HCT116 (cell line): ENCODE data around the gene SNCAIP. TPM values are rescaled to one million over a fixed set of nuclear protein-coding genes. Genes with fewer than 3 reads are reported as not detected.

ENCODE experiments used
- ATAC-seq: fragments of 200-7000 bp; cut with Tn5 transposase; 2 replicates; pipeline ENCODE4 v1.9.1; 2020; ENCODE audit warnings: mild to moderate bottlenecking, moderate library complexity
- BruUV-seq: library from RNA; stranded (reverse); fragments of 400-500 nt; replicated peaks from 2 replicates; lab custom pipeline; 2021; lab: Mats Ljungman, UMichigan
- CTCF ChIA-PET: fragments of 300-600 bp; sonication (Branson Sonifier 250); formaldehyde crosslinking; loops from one replicate; lab custom pipeline; 2021; ENCODE audit warnings: antibody characterized with exemption; lab: Charles Lee
- POLR2A ChIA-PET: fragments of 300-600, 350-600 bp; sonication (Branson Sonifier 250); formaldehyde crosslinking; loops from one replicate; lab custom pipeline; 2021; ENCODE audit warnings: antibody characterized with exemption; lab: Charles Lee
- RAD21 ChIA-PET, 2 experiments: fragments of 300-600 bp; sonication (Branson Sonifier 250); formaldehyde crosslinking; loops; one replicate each; lab custom pipeline; 2023; ENCODE audit warnings: low total read pairs in 2 of 2; ENCODE audit not compliant: uncharacterized antibody in 2 of 2, unreplicated experiment in 2 of 2, low non-redundant PET in 1 of 2; lab: Charles Lee
- DNase-seq: peaks from one replicate; pipeline ENCODE4 v3.0.0-alpha.2; 2010; ENCODE audit warnings: low read depth, low spot score
- H2AFZ ChIP-seq: fragments of 200-600 bp; shearing (Covaris generic), sonication (generic); 2 replicates; pipeline ENCODE4 v1.6.1; 2017; ENCODE audit warnings: low read depth, mixed run types, mixed read lengths, antibody characterized with exemption, low read length; ENCODE audit not compliant: poor library complexity, severe bottlenecking
- H3K27ac ChIP-seq: 2 replicates; pipeline ENCODE4 v1.5.1; 2012; ENCODE audit warnings: low read depth, low read length
- H3K27me3 ChIP-seq: fragments of 200-600 bp; sonication (generic); 2 replicates; pipeline ENCODE4 v1.6.1; 2016; ENCODE audit warnings: mixed run types, low read length, mixed read lengths; ENCODE audit not compliant: insufficient read depth
- H3K36me3 ChIP-seq, 2 experiments: fragments of 200-500 bp in 1 of 2; fragments of 200-600 bp in 1 of 2; sonication (Bioruptor generic) in 1 of 2; sonication (generic) in 1 of 2; 2 replicates each; pipeline versions ENCODE4 v1.5.1 to v1.6.1; 2014 to 2016; ENCODE audit warnings: low read length in 2 of 2, inconsistent platforms in 1 of 2, mixed read lengths in 1 of 2, mixed run types in 1 of 2; ENCODE audit not compliant: insufficient read depth in 2 of 2, control insufficient read depth in 1 of 2
- H3K4me1 ChIP-seq, 2 experiments: fragments of 200-600 bp in 1 of 2; sonication (generic) in 1 of 2; 2 replicates each; pipeline versions ENCODE4 v1.5.1 to v1.6.1; 2012 to 2017; ENCODE audit warnings: low read length in 2 of 2, inconsistent platforms in 1 of 2, mild to moderate bottlenecking in 1 of 2, mixed read lengths in 1 of 2, mixed run types in 1 of 2, moderate library complexity in 1 of 2; ENCODE audit not compliant: insufficient read depth in 2 of 2, control insufficient read depth in 1 of 2
- H3K4me2 ChIP-seq: fragments of 200-600 bp; sonication (generic); 2 replicates; pipeline ENCODE4 v1.6.1; 2017; ENCODE audit warnings: mixed run types, low read length, mixed read lengths
- H3K4me3 ChIP-seq, 2 experiments: fragments of 200-600 bp in 1 of 2; sonication (generic) in 1 of 2; replicated peaks in 1 of 2; 2 replicates each; pipeline ENCODE4 v1.5.1; 2011 to 2016; ENCODE audit warnings: low read length in 2 of 2, control low read depth in 1 of 2, low read depth in 1 of 2, mild to moderate bottlenecking in 1 of 2, mixed read lengths in 1 of 2, mixed run types in 1 of 2
- H3K79me2 ChIP-seq: fragments of 200-600 bp; sonication (generic); 2 replicates; pipeline ENCODE4 v1.6.1; 2017; ENCODE audit warnings: mild to moderate bottlenecking, mixed run types, low read length, moderate library complexity, mixed read lengths; ENCODE audit not compliant: insufficient read depth
- H3K9ac ChIP-seq: fragments of 200-600 bp; sonication (generic); 2 replicates; pipeline ENCODE4 v1.6.1; 2016; ENCODE audit warnings: low read length, mixed read lengths
- H3K9me2 ChIP-seq: fragments of 200-600 bp; sonication (generic), shearing (Covaris generic); 2 replicates; pipeline ENCODE4 v1.6.1; 2017; ENCODE audit warnings: mixed run types, mild to moderate bottlenecking, moderate library complexity; ENCODE audit not compliant: insufficient read depth
- H3K9me3 ChIP-seq, 2 experiments: fragments of 200-500 bp in 1 of 2; fragments of 200-600 bp in 1 of 2; sonication (Bioruptor generic) in 1 of 2; sonication (generic) in 1 of 2; 2 replicates each; pipeline ENCODE4 v1.6.1; 2014 to 2017; ENCODE audit warnings: low read length in 2 of 2, mixed read lengths in 2 of 2, inconsistent platforms in 1 of 2, low read depth in 1 of 2, mild to moderate bottlenecking in 1 of 2, mixed run types in 1 of 2, moderate library complexity in 1 of 2; ENCODE audit not compliant: control insufficient read depth in 1 of 2, insufficient read depth in 1 of 2
- H4K20me1 ChIP-seq: fragments of 200-600 bp; sonication (generic), shearing (Covaris generic); 2 replicates; pipeline ENCODE4 v1.6.1; 2017; ENCODE audit warnings: mixed run types, mild to moderate bottlenecking, moderate library complexity; ENCODE audit not compliant: insufficient read depth
- EGR1 ChIP-seq: IDR thresholded peaks from 2 replicates; pipeline ENCODE4 v1.6.1; 2012; ENCODE audit warnings: low read depth
- POLR2AphosphoS5 ChIP-seq: IDR thresholded peaks from 2 replicates; pipeline ENCODE4 v1.6.1; 2011; ENCODE audit warnings: mild to moderate bottlenecking, low read depth, low read length, moderate library complexity
- SIN3A ChIP-seq: IDR thresholded peaks from 2 replicates; pipeline ENCODE4 v1.6.1; 2012; ENCODE audit warnings: low read depth
- SP1 ChIP-seq: IDR thresholded peaks from 2 replicates; pipeline ENCODE4 v1.6.1; 2012; ENCODE audit warnings: low read depth
- ZNF274 ChIP-seq: fragments of 200-500 bp; sonication (Bioruptor generic); IDR thresholded peaks from 2 replicates; pipeline ENCODE4 v1.6.1; 2014; ENCODE audit warnings: mild to moderate bottlenecking, low read depth, low read length, inconsistent platforms
- intact Hi-C: fragments of 100-400 bp; cut with micrococcal nuclease; formaldehyde crosslinking; loops from 2 replicates; pipeline ENCODE4 v1.10.0; 2022
- total RNA-seq: library from RNA; stranded (reverse); gene quantifications from one replicate; pipeline ENCODE4 v1.2.1, GENCODE V29; 2021; ENCODE audit not compliant: unreplicated experiment

The SNCAIP gene
- total RNA-seq, 1 experiment from 2014 or later = not detected

DNA sequence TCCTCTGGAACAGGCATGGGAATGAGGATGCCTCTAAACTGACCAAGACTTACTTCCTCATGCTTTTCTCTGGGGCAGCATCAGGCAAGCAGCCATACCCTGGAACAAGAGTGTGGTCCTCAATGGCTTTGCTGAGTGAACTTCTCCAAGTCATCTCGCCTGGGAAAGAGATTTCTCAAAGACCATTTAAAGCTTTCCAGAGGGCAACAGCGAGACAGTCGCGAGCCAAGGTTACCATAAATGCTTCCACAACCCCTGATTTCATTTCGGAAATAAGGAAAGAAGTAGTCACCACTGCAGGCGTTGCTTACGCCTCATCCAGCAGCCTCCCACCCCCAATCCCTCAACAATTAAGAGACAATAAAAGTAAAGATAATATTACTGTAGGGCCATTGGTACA is 1.1 kb upstream of the SNCAIP start:
- CTCF ChIA-PET = no interaction called here
- no peak for DNase-seq
- Histone ChIP-seq H3K79me2 (no peaks in the 10 kb centered on the region), H3K4me2 (no peak overlapping the region), H3K9me2 (no peaks in the 10 kb centered on the region), H3K4me1 (no peaks in the 10 kb centered on the region), H3K9me3 (no peaks in the 10 kb centered on the region), H3K9ac (no peak overlapping the region), H3K4me3 (no peak overlapping the region), H4K20me1 (no peaks in the 10 kb centered on the region), H2AFZ (no peak overlapping the region), H3K27me3 (peaks cover 12% of the 10 kb centered on the region; the same call in 1 of the 2 replicates), H3K27ac (no peak overlapping the region), H3K36me3 (no peaks in the 10 kb centered on the region)
- TF ChIP-seq SP1 (no peak), POLR2AphosphoS5 (no peak), ZNF274 (no peak)
- RAD21 ChIA-PET = no interaction called here
- intact Hi-C loops = no loop called here
- POLR2A ChIA-PET = no interaction called here
- no TSS peak for BruUV-seq
- ATAC-seq = no peak

DNA sequence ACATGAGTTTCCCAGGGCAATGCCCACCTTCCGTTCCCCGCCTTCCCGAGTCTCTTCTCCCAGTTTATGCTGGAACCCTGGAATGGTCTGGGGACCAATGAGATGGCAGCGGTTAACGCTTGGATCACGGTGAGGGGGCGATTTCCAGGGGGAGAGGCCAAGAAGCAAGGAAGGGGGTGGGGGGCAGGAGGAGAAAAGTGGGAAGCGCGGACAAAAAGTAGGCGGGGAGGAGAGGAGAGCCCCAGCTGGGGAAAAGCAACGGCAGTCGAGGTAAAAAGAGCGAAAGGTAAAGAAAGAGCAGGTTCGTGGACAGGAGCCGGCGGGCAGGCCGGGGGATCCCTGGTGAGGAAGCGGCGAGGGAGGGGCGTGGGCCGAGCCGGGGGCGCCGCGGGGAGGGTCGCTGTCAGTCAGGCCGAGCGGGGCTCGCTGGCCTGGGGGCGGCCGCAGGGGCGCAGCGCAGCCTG is 508 bp upstream of the SNCAIP start:
- RAD21 ChIA-PET = no interaction called here
- H3K36me3 ChIP-seq = no peaks in the 10 kb centered on the region
- intact Hi-C loops = no loop called here
- H3K9me3 ChIP-seq = no peaks in the 10 kb centered on the region
- H3K9ac ChIP-seq = no peak overlapping the region
- no TSS peak for BruUV-seq
- no peaks in the 10 kb centered on the region for H3K4me1 ChIP-seq
- DNase-seq = no peak
- no peaks in the 10 kb centered on the region for H4K20me1 ChIP-seq
- H2AFZ ChIP-seq = no peak overlapping the region
- H3K79me2 ChIP-seq = no peaks in the 10 kb centered on the region
- POLR2A ChIA-PET = no interaction called here
- CTCF ChIA-PET = no interaction called here
- peaks cover 12% of the 10 kb centered on the region; the same call in 1 of the 2 replicates for H3K27me3 ChIP-seq
- no peaks in the 10 kb centered on the region for H3K9me2 ChIP-seq
- H3K27ac ChIP-seq = no peak overlapping the region; the same call in 1 of the 2 replicates
- H3K4me2 ChIP-seq = peak overlapping the region; percentile 34; the same call in 1 of the 2 replicates
- TF ChIP-seq SIN3A (no peak), EGR1 (no peak), POLR2AphosphoS5 (no peak)
- TF ChIP-seq, all 23 proteins: peak for 0
- H3K4me3 ChIP-seq = peak overlapping the region in 1 of 2 experiments; percentile 7; a peak in 1 of 4 replicates
- ATAC-seq = no peak
